ENCODE results near the gene CDKL4. TPM values are rescaled to one million over a fixed set of nuclear protein-coding genes. Genes with fewer than 3 reads are reported as not detected.

The CDKL4 gene
- total RNA-seq, 1 experiment from 2014 or later, result 0.46 TPM

GRCh38 chr2:39158351-39158750, 85.4 kb downstream of the CDKL4 start:
- Mint-ChIP-seq H3K27me3 (ENCODE audit: low read depth) (no peaks in the 10 kb centered on the region), H3K27ac (no peak overlapping the region), H3K4me3 (no peak overlapping the region), H3K9me3 (peaks cover 2% of the 10 kb centered on the region; the same call in 1 of the 2 replicates), H3K36me3 (no peaks in the 10 kb centered on the region), H3K4me1 (peaks cover 11% of the 10 kb centered on the region)
- POLR2A ChIA-PET, result no interaction called here
- no peak for TF ChIP-seq GABPB1 (CRISPR knock-in tag; IDR thresholded peaks at IDR 0.05)
- TF ChIP-seq, protein P1, sequence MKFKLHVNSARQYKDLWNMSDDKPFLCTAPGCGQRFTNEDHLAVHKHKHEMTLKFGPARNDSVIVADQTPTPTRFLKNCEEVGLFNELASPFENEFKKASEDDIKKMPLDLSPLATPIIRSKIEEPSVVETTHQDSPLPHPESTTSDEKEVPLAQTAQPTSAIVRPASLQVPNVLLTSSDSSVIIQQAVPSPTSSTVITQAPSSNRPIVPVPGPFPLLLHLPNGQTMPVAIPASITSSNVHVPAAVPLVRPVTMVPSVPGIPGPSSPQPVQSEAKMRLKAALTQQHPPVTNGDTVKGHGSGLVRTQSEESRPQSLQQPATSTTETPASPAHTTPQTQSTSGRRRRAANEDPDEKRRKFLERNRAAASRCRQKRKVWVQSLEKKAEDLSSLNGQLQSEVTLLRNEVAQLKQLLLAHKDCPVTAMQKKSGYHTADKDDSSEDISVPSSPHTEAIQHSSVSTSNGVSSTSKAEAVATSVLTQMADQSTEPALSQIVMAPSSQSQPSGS (CRISPR knock-in tag; IDR thresholded peaks at IDR 0.05; ENCODE audit: borderline replicate concordance, low read depth), result no peak
- no peak for TF ChIP-seq RORB (CRISPR knock-in tag; IDR thresholded peaks at IDR 0.05)
- no peak for TF ChIP-seq STAT6 (CRISPR knock-in tag; conservative IDR thresholded peaks at IDR 0.05; ENCODE audit: low read depth)
- TF ChIP-seq SP1 (CRISPR knock-in tag; conservative IDR thresholded peaks at IDR 0.05), result no peak
- TF ChIP-seq ATF6 (CRISPR knock-in tag; IDR thresholded peaks at IDR 0.05), result no peak
- TF ChIP-seq NFE2L1 (CRISPR knock-in tag; IDR thresholded peaks at IDR 0.05), result no peak
- TF ChIP-seq ATF3 (CRISPR knock-in tag; conservative IDR thresholded peaks at IDR 0.05), result no peak
- TF ChIP-seq, protein P2, sequence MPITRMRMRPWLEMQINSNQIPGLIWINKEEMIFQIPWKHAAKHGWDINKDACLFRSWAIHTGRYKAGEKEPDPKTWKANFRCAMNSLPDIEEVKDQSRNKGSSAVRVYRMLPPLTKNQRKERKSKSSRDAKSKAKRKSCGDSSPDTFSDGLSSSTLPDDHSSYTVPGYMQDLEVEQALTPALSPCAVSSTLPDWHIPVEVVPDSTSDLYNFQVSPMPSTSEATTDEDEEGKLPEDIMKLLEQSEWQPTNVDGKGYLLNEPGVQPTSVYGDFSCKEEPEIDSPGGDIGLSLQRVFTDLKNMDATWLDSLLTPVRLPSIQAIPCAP (CRISPR knock-in tag; IDR thresholded peaks at IDR 0.05), result no peak
- TF ChIP-seq GRHL2 (CRISPR knock-in tag; IDR thresholded peaks at IDR 0.05; ENCODE audit: insufficient replicate concordance, severe bottlenecking), result no peak
- TF ChIP-seq CDX4 (CRISPR knock-in tag; IDR thresholded peaks at IDR 0.05; ENCODE audit: borderline replicate concordance), result no peak
- no peak for TF ChIP-seq SMAD3 (CRISPR knock-in tag; IDR thresholded peaks at IDR 0.05; ENCODE audit: borderline replicate concordance)
- no peak for TF ChIP-seq TEAD1 (CRISPR knock-in tag; IDR thresholded peaks at IDR 0.05)
- no peak for TF ChIP-seq CREB1 (CRISPR knock-in tag; IDR thresholded peaks at IDR 0.05)
- TF ChIP-seq AR (CRISPR knock-in tag; IDR thresholded peaks at IDR 0.05), result no peak
- CTCF ChIA-PET, result no interaction called here
- ATAC-seq, result no peak
- no peak for DNase-seq (ENCODE audit: low spot score)

DNA sequence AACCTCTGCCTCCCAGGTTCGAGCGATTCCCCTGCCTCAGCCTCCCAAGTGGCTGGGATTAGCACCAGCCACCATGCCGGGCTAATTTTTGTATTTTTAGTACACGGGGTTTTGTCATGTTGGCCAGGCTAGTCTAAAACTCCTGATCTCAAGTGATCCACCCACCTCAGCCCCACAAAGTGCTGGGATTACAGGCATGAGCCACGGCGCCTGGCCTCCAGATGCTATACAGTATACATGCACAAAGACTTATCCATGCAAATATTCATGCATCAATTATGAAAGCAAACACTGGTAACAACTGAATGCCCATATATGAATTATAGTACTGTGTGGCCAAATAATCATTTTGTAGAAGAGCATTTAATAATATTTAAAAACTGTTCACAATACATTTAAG, 86.9 kb downstream of the CDKL4 start:
- no peak overlapping the region for H3K4me3 Mint-ChIP-seq
- CTCF ChIA-PET, result no interaction called here
- no peak overlapping the region for H3K27ac Mint-ChIP-seq
- no peaks in the 10 kb centered on the region for H3K27me3 Mint-ChIP-seq (ENCODE audit: low read depth)
- no peaks in the 10 kb centered on the region for H3K9me3 Mint-ChIP-seq
- H3K4me1 Mint-ChIP-seq, result peaks cover 4% of the 10 kb centered on the region
- ATAC-seq (no peak), DNase-seq (ENCODE audit: low spot score) (no peak)
- H3K36me3 Mint-ChIP-seq, result no peaks in the 10 kb centered on the region
- POLR2A ChIA-PET, result no interaction called here
- TF ChIP-seq ATF3 (CRISPR knock-in tag; conservative IDR thresholded peaks at IDR 0.05), result no peak
- TF ChIP-seq, protein P3, sequence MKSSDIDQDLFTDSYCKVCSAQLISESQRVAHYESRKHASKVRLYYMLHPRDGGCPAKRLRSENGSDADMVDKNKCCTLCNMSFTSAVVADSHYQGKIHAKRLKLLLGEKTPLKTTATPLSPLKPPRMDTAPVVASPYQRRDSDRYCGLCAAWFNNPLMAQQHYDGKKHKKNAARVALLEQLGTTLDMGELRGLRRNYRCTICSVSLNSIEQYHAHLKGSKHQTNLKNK (CRISPR knock-in tag; IDR thresholded peaks at IDR 0.05), result no peak
- TF ChIP-seq PRRX2 (CRISPR knock-in tag; IDR thresholded peaks at IDR 0.05), result no peak
- TF ChIP-seq ZNF219 (CRISPR knock-in tag; IDR thresholded peaks at IDR 0.05; ENCODE audit: borderline replicate concordance), result no peak
- TF ChIP-seq NFE2L1 (CRISPR knock-in tag; IDR thresholded peaks at IDR 0.05), result no peak
- no peak for TF ChIP-seq NR1H2 (CRISPR knock-in tag; IDR thresholded peaks at IDR 0.05)
- TF ChIP-seq CREM (CRISPR knock-in tag; IDR thresholded peaks at IDR 0.05), result no peak
- TF ChIP-seq IRF2 (CRISPR knock-in tag; IDR thresholded peaks at IDR 0.05; ENCODE audit: borderline replicate concordance, low read depth), result no peak
- no peak for TF ChIP-seq ZNF317 (CRISPR knock-in tag; IDR thresholded peaks at IDR 0.05; ENCODE audit: borderline replicate concordance, low read depth)
- TF ChIP-seq MXD4 (CRISPR knock-in tag; IDR thresholded peaks at IDR 0.05; ENCODE audit: borderline replicate concordance), result no peak

All from WTC11 (cell line).